HL-60 (cell line): Measurements from ENCODE around the gene IGF2R.

Source experiments
- CTCF ChIP-seq: IDR thresholded peaks from one replicate; pipeline ENCODE4 v1.5.1; 2011; ENCODE audit warnings: low read length, control low read depth, inconsistent platforms; ENCODE audit not compliant: insufficient read depth
- POLR2AphosphoS5 ChIP-seq: IDR thresholded peaks from 2 replicates; pipeline ENCODE4 v1.6.1; 2012; ENCODE audit warnings: low read depth
- REST ChIP-seq: IDR thresholded peaks from 2 replicates; pipeline ENCODE4 v1.6.1; 2012; ENCODE audit warnings: low read depth; ENCODE audit not compliant: insufficient replicate concordance

GRCh38 chr6:159948199-159948598 is 20.7 kb upstream of the IGF2R start:
- TF ChIP-seq REST: no peak
- no peak for TF ChIP-seq CTCF
- no peak for TF ChIP-seq POLR2AphosphoS5
